Osteoblast (primary cell): ENCODE results near the gene HNRNPH2. TPM values are rescaled to one million over a fixed set of nuclear protein-coding genes. Genes with fewer than 3 reads are reported as not detected.

ENCODE experiments used
- DNase-seq: peaks from one replicate; pipeline ENCODE4 v3.0.0; 2011; ENCODE audit warnings: low spot score, mixed read lengths; ENCODE audit not compliant: insufficient read length; ENCODE audit errors: missing footprints
- H2AFZ ChIP-seq: 2 replicates; pipeline ENCODE4 v1.6.0; 2011; ENCODE audit warnings: mild to moderate bottlenecking, low read length
- H3K27ac ChIP-seq: 2 replicates; pipeline ENCODE4 v1.5.1; 2011; ENCODE audit warnings: mild to moderate bottlenecking, low read depth, low read length, moderate library complexity
- H3K27me3 ChIP-seq: 2 replicates; pipeline ENCODE4 v1.6.0; 2012; ENCODE audit warnings: mild to moderate bottlenecking, control low read depth, inconsistent platforms, low read length, moderate library complexity; ENCODE audit not compliant: insufficient read depth
- H3K36me3 ChIP-seq: 2 replicates; pipeline ENCODE4 v1.5.1; 2011; ENCODE audit warnings: mild to moderate bottlenecking, low read length, control low read depth, moderate library complexity; ENCODE audit not compliant: insufficient read depth
- H3K4me1 ChIP-seq: 2 replicates; pipeline ENCODE4 v1.5.1; 2011; ENCODE audit warnings: mild to moderate bottlenecking, low read length, control low read depth, moderate library complexity; ENCODE audit not compliant: insufficient read depth
- H3K4me2 ChIP-seq: 2 replicates; pipeline ENCODE4 v1.6.0; 2011; ENCODE audit warnings: mild to moderate bottlenecking, low read length; ENCODE audit not compliant: insufficient read depth
- H3K4me3 ChIP-seq: fragments of 200-600 bp; sonication (generic); 3 replicates; pipeline ENCODE4 v1.5.1; 2012; ENCODE audit warnings: mild to moderate bottlenecking, low read length, inconsistent platforms; ENCODE audit not compliant: insufficient read depth
- H3K79me2 ChIP-seq: 2 replicates; pipeline ENCODE4 v1.6.0; 2012; ENCODE audit warnings: mild to moderate bottlenecking, low read length, control low read depth, inconsistent platforms; ENCODE audit not compliant: insufficient read depth
- H3K9me3 ChIP-seq: 2 replicates; pipeline ENCODE4 v1.5.1; 2011; ENCODE audit warnings: low read depth, low read length, control low read depth
- H4K20me1 ChIP-seq: 2 replicates; pipeline ENCODE4 v1.6.0; 2012; ENCODE audit warnings: mild to moderate bottlenecking, low read length, control low read depth; ENCODE audit not compliant: insufficient read depth
- CTCF ChIP-seq: IDR thresholded peaks from 2 replicates; pipeline ENCODE4 v1.5.1; 2011; ENCODE audit warnings: mild to moderate bottlenecking, low read depth, low read length, moderate library complexity; ENCODE audit errors: extremely low read depth
- total RNA-seq: library from RNA; depleted of rRNA; stranded (reverse); fragments of >200 nt; gene quantifications from 2 replicates; pipeline ENCODE4 v1.2.3, GENCODE V29; 2012

The HNRNPH2 gene
- total RNA-seq, 1 donor = 70.2 TPM

GRCh38 chrX:101397779-101398178 is 10.2 kb upstream of the HNRNPH2 start:
- no peak overlapping the region for H3K4me2 ChIP-seq
- H3K4me3 ChIP-seq = no peak overlapping the region
- no peaks in the 10 kb centered on the region for H3K27me3 ChIP-seq
- no peak overlapping the region for H3K27ac ChIP-seq
- no peak for TF ChIP-seq CTCF
- peaks cover 2% of the 10 kb centered on the region for H3K4me1 ChIP-seq
- no peak overlapping the region for H2AFZ ChIP-seq
- H3K36me3 ChIP-seq = peaks cover 20% of the 10 kb centered on the region
- H3K9me3 ChIP-seq = no peaks in the 10 kb centered on the region
- H4K20me1 ChIP-seq = peaks cover 2% of the 10 kb centered on the region
- H3K79me2 ChIP-seq = peaks cover 2% of the 10 kb centered on the region
- no peak for DNase-seq

GRCh38 chrX:101398694-101399093 is 9.3 kb upstream of the HNRNPH2 start:
- H2AFZ ChIP-seq = no peak overlapping the region
- no peaks in the 10 kb centered on the region for H4K20me1 ChIP-seq
- no peak for TF ChIP-seq CTCF
- H3K9me3 ChIP-seq = no peaks in the 10 kb centered on the region
- H3K4me1 ChIP-seq = no peaks in the 10 kb centered on the region
- no peaks in the 10 kb centered on the region for H3K27me3 ChIP-seq
- H3K4me3 ChIP-seq = no peak overlapping the region
- no peaks in the 10 kb centered on the region for H3K79me2 ChIP-seq
- H3K27ac ChIP-seq = no peak overlapping the region
- H3K36me3 ChIP-seq = peaks cover 13% of the 10 kb centered on the region
- no peak overlapping the region for H3K4me2 ChIP-seq
- no peak for DNase-seq

GRCh38 chrX:101399825-101400224 is 8.2 kb upstream of the HNRNPH2 start:
- no peak for TF ChIP-seq CTCF
- Histone ChIP-seq H3K27me3 (no peaks in the 10 kb centered on the region), H3K4me3 (no peak overlapping the region), H3K79me2 (peaks cover 2% of the 10 kb centered on the region), H3K27ac (no peak overlapping the region), H3K36me3 (peaks cover 6% of the 10 kb centered on the region), H3K9me3 (no peaks in the 10 kb centered on the region), H3K4me1 (no peaks in the 10 kb centered on the region), H2AFZ (no peak overlapping the region), H4K20me1 (no peaks in the 10 kb centered on the region), H3K4me2 (no peak overlapping the region)
- no peak for DNase-seq

GRCh38 chrX:101407167-101407747 is 765 bp upstream of the HNRNPH2 start:
- no peaks in the 10 kb centered on the region for H3K27me3 ChIP-seq
- peaks cover 59% of the 10 kb centered on the region for H3K79me2 ChIP-seq
- H4K20me1 ChIP-seq = peaks cover 9% of the 10 kb centered on the region
- no peak for TF ChIP-seq CTCF
- H3K27ac ChIP-seq = peak overlapping the region; percentile 98
- no peak for DNase-seq
- peak overlapping the region; percentile 88 for H3K4me3 ChIP-seq
- H3K4me2 ChIP-seq = peak overlapping the region; percentile 83
- peak overlapping the region; percentile 90 for H2AFZ ChIP-seq
- H3K9me3 ChIP-seq = no peaks in the 10 kb centered on the region
- H3K36me3 ChIP-seq = peaks cover 6% of the 10 kb centered on the region
- peaks cover 12% of the 10 kb centered on the region for H3K4me1 ChIP-seq
